ENCODE data around the gene ULK2. TPM values are rescaled to one million over a fixed set of nuclear protein-coding genes. Genes with fewer than 3 reads are reported as not detected.

ULK2 gene
- total and polyA plus RNA-seq, 10 of the 15 experiments (the other 5 are each of a cell fraction or from before 2014, with no cell fraction given): 0.29 to 5.3 (median 1.6) TPM

- Histone ChIP-seq H3K4me3 (no peak overlapping the region), H3K36me3 (ENCODE audit: control insufficient read depth in 2 of 2, insufficient read depth in 2 of 2, low read length in 1 of 2) (no peaks in the 10 kb centered on the region), H3K4me1 (ENCODE audit: control insufficient read depth, insufficient read depth, low read length) (no peaks in the 10 kb centered on the region), H4K20me1 (ENCODE audit: control insufficient read depth, insufficient read depth) (no peaks in the 10 kb centered on the region), H3K79me2 (ENCODE audit: control insufficient read depth, insufficient read depth, low read length) (no peaks in the 10 kb centered on the region), H2AFZ (ENCODE audit: control insufficient read depth, low read depth, low read length) (no peak overlapping the region), H3K9me3 (replicated peaks; ENCODE audit: control insufficient read depth, insufficient read depth, low read length) (no peaks in the 10 kb centered on the region), H3K4me2 (ENCODE audit: control insufficient read depth, insufficient read depth) (no peak overlapping the region), H3K27me3 (replicated peaks in 1 of 2; ENCODE audit: control insufficient read depth in 2 of 2, insufficient read depth in 2 of 2, low read length in 1 of 2) (peaks cover under 1 to 3% of the 10 kb centered on the region in 2 experiments; a peak in 1 of 4 replicates), H3K9ac (ENCODE audit: control insufficient read depth, insufficient read depth, low read length) (no peak overlapping the region), H3K27ac (ENCODE audit: control insufficient read depth, insufficient read depth) (no peak overlapping the region)
- RAD21 ChIA-PET (ENCODE audit: unreplicated experiment): no interaction called here
- POLR2A ChIA-PET: no interaction called here
- FAIRE-seq (no peak), DNase-seq (ENCODE audit: low read depth, low spot score) (no peak), ATAC-seq (no peak)
- no peak for TF ChIP-seq REST (IDR thresholded peaks at IDR 0.05; ENCODE audit: low read depth, low read length)
- no peak for TF ChIP-seq USF2 (IDR thresholded peaks at IDR 0.05; ENCODE audit: borderline replicate concordance, low read depth, low read length)
- TF ChIP-seq MXI1 (IDR thresholded peaks at IDR 0.05; ENCODE audit: low read depth, low read length): no peak
- no peak for TF ChIP-seq PBX3 (IDR thresholded peaks at IDR 0.05; ENCODE audit: insufficient replicate concordance, low read depth, low read length)
- TF ChIP-seq RBBP5 (conservative IDR thresholded peaks at IDR 0.05): no peak
- no peak for TF ChIP-seq WRNIP1 (IDR thresholded peaks at IDR 0.05; ENCODE audit: borderline replicate concordance, low read depth, low read length)
- no peak for TF ChIP-seq RB1 (IDR thresholded peaks at IDR 0.05; ENCODE audit: borderline replicate concordance)
- CTCF ChIA-PET: no interaction called here
- intact Hi-C loops (cut with micrococcal nuclease; ENCODE audit: unreplicated experiment) (no loop called here), in situ Hi-C loops (cut with MboI) (no loop called here)
- SMC1A ChIA-PET (ENCODE audit: uncharacterized antibody, unreplicated experiment): no interaction called here
- no TSS peak for BruUV-seq (replicated peaks)
- WGBS (ENCODE audit: insufficient coverage, insufficient replicate concordance, low lambda C conversion rate, missing lambda C conversion rate): 30% methylated on average over 10 of the region's 10 CpGs
Observed at GRCh38 chr17:19874256-19874655, 6.5 kb upstream of the ULK2 start.
